Measurements from ENCODE around the gene OR5T1. TPM values are rescaled to one million over a fixed set of nuclear protein-coding genes. Genes with fewer than 3 reads are reported as not detected.

OR5T1 gene
- not detected for polyA plus RNA-seq (ENCODE audit: insufficient read length in 3 of 3)
- long read RNA-seq, donor 1: 0 reads
- long read RNA-seq, donor 2: 0 reads
- long read RNA-seq, donor 3: 0 reads
- long read RNA-seq, donor 4: 0 reads
- long read RNA-seq, donor 5: 0 reads
- long read RNA-seq, donor 6: 0 reads
- long read RNA-seq, donor 7: 0 reads
- long read RNA-seq, donor 8: 0 reads
- long read RNA-seq, donor 9: 0 reads
- long read RNA-seq, donor 10: 0 reads
- long read RNA-seq, donor 11: 0 reads
- long read RNA-seq, donor 12: 0 reads
- long read RNA-seq, donor 13: 0 reads
- long read RNA-seq, donor 14: 0 reads
- long read RNA-seq, donor 15: 0 reads
- long read RNA-seq, donor 16: 0 reads

GRCh38 chr11:56273854-56274253 is at the start of gene OR5T1:
TSS of gene OR5T1 (plus strand) at chr11:56274154. CDS start at chr11:56275639, 1,485 bp downstream.
- DNase-seq: no peak

- DNase-seq: no peak
Measured at GRCh38 chr11:56234155-56234554, 39.8 kb upstream of the OR5T1 start, which contains the start of gene OR5T2. TSS of gene OR5T2 (minus strand) at chr11:56234255. CDS start at chr11:56233062, 1,193 bp downstream.

GRCh38 chr11:56251954-56252353 is 22.0 kb upstream of the OR5T1 start, which contains the start of gene OR5T3:
TSS of gene OR5T3 (plus strand) at chr11:56252254. CDS start at chr11:56252254, 0 bp downstream.
- DNase-seq: no peak

- no peak for DNase-seq
Measured at GRCh38 chr11:56271092-56271491, 2.9 kb upstream of the OR5T1 start.

GRCh38 chr11:56292154-56292553 is 18.2 kb downstream of the OR5T1 start, which contains the start of gene OR8H1:
TSS of gene OR8H1 (minus strand) at chr11:56292254. CDS start at chr11:56291062, 1,192 bp downstream.
- DNase-seq: no peak

GRCh38 chr11:56296898-56297297 is 22.9 kb downstream of the OR5T1 start:
- DNase-seq: no peak

GRCh38 chr11:56307836-56308235 is 33.9 kb downstream of the OR5T1 start:
- no peak for DNase-seq

- no peak for DNase-seq
Measured at GRCh38 chr11:56314844-56315243, 40.9 kb downstream of the OR5T1 start, which contains the start of gene OR8K3. TSS of gene OR8K3 (plus strand) at chr11:56315144. CDS start at chr11:56318307, 3,163 bp downstream.

Other genes starting within 250 kb of the OR5T1 start
- under 1 TPM in 2 of 3 donors, not detected in 1; 0.06 to 0.09 TPM for gene OR5AS1, start 246.5 kb upstream of the OR5T1 start, polyA plus RNA-seq (ENCODE audit: insufficient read length in 3 of 3)
- not detected for gene OR8I2, start 180.8 kb upstream of the OR5T1 start, polyA plus RNA-seq (ENCODE audit: insufficient read length in 3 of 3)
- under 1 TPM in 1 of 3 donors, not detected in 2; 0.05 TPM for gene OR8H2, start 170.5 kb upstream of the OR5T1 start, polyA plus RNA-seq (ENCODE audit: insufficient read length in 3 of 3)
- not detected for gene OR8H3, start 151.8 kb upstream of the OR5T1 start, polyA plus RNA-seq (ENCODE audit: insufficient read length in 3 of 3)
- gene OR8J3, start 134.0 kb upstream of the OR5T1 start, polyA plus RNA-seq (ENCODE audit: insufficient read length in 3 of 3): not detected
- not detected for gene OR8K5, start 113.8 kb upstream of the OR5T1 start, polyA plus RNA-seq (ENCODE audit: insufficient read length in 3 of 3)
- gene OR5J2, start 97.5 kb upstream of the OR5T1 start, polyA plus RNA-seq (ENCODE audit: insufficient read length in 3 of 3): not detected
- not detected for gene OR5T2, start 39.9 kb upstream of the OR5T1 start, polyA plus RNA-seq (ENCODE audit: insufficient read length in 3 of 3)
- not detected for gene OR5T3, start 21.9 kb upstream of the OR5T1 start, polyA plus RNA-seq (ENCODE audit: insufficient read length in 3 of 3)
- gene OR8H1, start 18.1 kb downstream of the OR5T1 start, polyA plus RNA-seq (ENCODE audit: insufficient read length in 3 of 3): not detected
- gene OR8K3, start 41.0 kb downstream of the OR5T1 start, polyA plus RNA-seq (ENCODE audit: insufficient read length in 3 of 3): not detected
- not detected for gene OR8K1, start 71.9 kb downstream of the OR5T1 start, polyA plus RNA-seq (ENCODE audit: insufficient read length in 3 of 3)
- gene OR8J1, start 80.1 kb downstream of the OR5T1 start, polyA plus RNA-seq (ENCODE audit: insufficient read length in 3 of 3): not detected
- gene OR8U1, start 101.5 kb downstream of the OR5T1 start, polyA plus RNA-seq (ENCODE audit: insufficient read length in 3 of 3): not detected
- gene OR5AL1, start 138.5 kb downstream of the OR5T1 start, polyA plus RNA-seq (ENCODE audit: insufficient read length in 3 of 3): not detected
- gene OR5M3, start 199.2 kb downstream of the OR5T1 start, polyA plus RNA-seq (ENCODE audit: insufficient read length in 3 of 3): not detected
- not detected for gene OR5M8, start 217.2 kb downstream of the OR5T1 start, polyA plus RNA-seq (ENCODE audit: insufficient read length in 3 of 3)